ENCODE measurements around the gene ELF5.

ELF5 gene

GRCh38 chr11:34513682-34514449 is at the start of gene ELF5:
TSS of gene ELF5 (minus strand) at chr11:34513794. CDS start at chr11:34505749, 8,045 bp downstream.
- no peak for DNase-seq (ENCODE audit: low read depth)

GRCh38 chr11:34562976-34563375 is 49.4 kb upstream of the ELF5 start:
- DNase-seq (ENCODE audit: low read depth): no peak

- no peak for DNase-seq (ENCODE audit: low read depth)
Measured at GRCh38 chr11:34560511-34560910, 46.9 kb upstream of the ELF5 start.

- DNase-seq (ENCODE audit: low read depth): no peak
Measured at GRCh38 chr11:34558673-34559072, 45.1 kb upstream of the ELF5 start.

- DNase-seq (ENCODE audit: low read depth): no peak
Measured at GRCh38 chr11:34558211-34558610, 44.6 kb upstream of the ELF5 start.

- no peak for DNase-seq (ENCODE audit: low read depth)
Measured at GRCh38 chr11:34552270-34552669, 38.7 kb upstream of the ELF5 start.

GRCh38 chr11:34549271-34549670 is 35.7 kb upstream of the ELF5 start:
- DNase-seq (ENCODE audit: low read depth): no peak

- DNase-seq (ENCODE audit: low read depth): no peak
Measured at GRCh38 chr11:34548278-34548677, 34.7 kb upstream of the ELF5 start.

GRCh38 chr11:34546511-34547209 is 33.1 kb upstream of the ELF5 start:
- DNase-seq (ENCODE audit: low read depth): no peak

GRCh38 chr11:34542089-34542488 is 28.5 kb upstream of the ELF5 start:
- DNase-seq (ENCODE audit: low read depth): no peak

- DNase-seq (ENCODE audit: low read depth): no peak
Measured at GRCh38 chr11:34540870-34541269, 27.3 kb upstream of the ELF5 start.

- no peak for DNase-seq (ENCODE audit: low read depth)
Measured at GRCh38 chr11:34537636-34538035, 24.0 kb upstream of the ELF5 start.

- no peak for DNase-seq (ENCODE audit: low read depth)
Measured at GRCh38 chr11:34536056-34536455, 22.5 kb upstream of the ELF5 start.

- DNase-seq (ENCODE audit: low read depth): no peak
Measured at GRCh38 chr11:34534826-34535225, 21.2 kb upstream of the ELF5 start.

- no peak for DNase-seq (ENCODE audit: low read depth)
Measured at GRCh38 chr11:34531663-34532062, 18.1 kb upstream of the ELF5 start.

- no peak for DNase-seq (ENCODE audit: low read depth)
Measured at GRCh38 chr11:34530545-34531234, 17.1 kb upstream of the ELF5 start.

- no peak for DNase-seq (ENCODE audit: low read depth)
Measured at GRCh38 chr11:34529643-34530042, 16.0 kb upstream of the ELF5 start.

- DNase-seq (ENCODE audit: low read depth): no peak
Measured at GRCh38 chr11:34528072-34528471, 14.5 kb upstream of the ELF5 start.

- no peak for DNase-seq (ENCODE audit: low read depth)
Measured at GRCh38 chr11:34525888-34526657, 12.5 kb upstream of the ELF5 start.

GRCh38 chr11:34525098-34525497 is 11.5 kb upstream of the ELF5 start:
- DNase-seq (ENCODE audit: low read depth): no peak

GRCh38 chr11:34524696-34525095 is 11.1 kb upstream of the ELF5 start:
- DNase-seq (ENCODE audit: low read depth): no peak

GRCh38 chr11:34523053-34523452 is 9.5 kb upstream of the ELF5 start:
- no peak for DNase-seq (ENCODE audit: low read depth)
